Gastroesophageal sphincter (tissue), 3 donors: Measurements from ENCODE around the gene DKK1.

ENCODE experiments used
- CTCF ChIP-seq, 4 experiments: fragments of 200-600 bp in 2 of 4; fragments of 450-650 bp in 2 of 4; sonication (generic) in 1 of 4; IDR thresholded peaks; one replicate each; pipeline ENCODE4 v1.5.1; 2017 to 2019; ENCODE audit warnings: antibody characterized with exemption in 4 of 4, mild to moderate bottlenecking in 2 of 4, moderate library complexity in 2 of 4
- POLR2A ChIP-seq, 2 donors: fragments of 450-650 bp; IDR thresholded peaks; one replicate each; pipeline ENCODE4 v1.6.1; 2017; ENCODE audit warnings: antibody characterized with exemption in 2 of 2, mild to moderate bottlenecking in 2 of 2, moderate library complexity in 1 of 2

DNA sequence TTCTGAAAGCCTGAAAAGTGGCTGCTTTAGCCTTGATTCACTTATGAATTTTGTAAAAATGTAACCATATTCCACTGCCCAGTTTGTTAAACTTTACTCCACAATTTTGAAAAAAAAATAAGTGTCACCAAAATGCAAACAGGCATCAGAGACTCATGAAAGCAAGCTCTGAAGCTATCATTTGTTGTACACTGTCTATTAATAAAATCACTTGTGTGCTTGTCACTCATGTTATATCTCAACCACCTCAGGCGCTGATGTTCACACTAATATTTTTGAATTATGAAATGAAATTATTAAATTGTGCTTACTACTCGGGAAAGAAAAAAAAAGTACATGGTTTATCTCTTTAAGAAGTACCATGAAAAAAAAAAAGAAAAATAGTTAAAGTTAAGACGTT is 34.5 kb upstream of the DKK1 start:
- no peak for TF ChIP-seq POLR2A (IDR thresholded peaks at IDR 0.05)
- no peak for TF ChIP-seq CTCF (IDR thresholded peaks at IDR 0.05)
